Peyer's patch (tissue), 4 donors: Measurements from ENCODE around the gene SGIP1. TPM values are rescaled to one million over a fixed set of nuclear protein-coding genes. Genes with fewer than 3 reads are reported as not detected.

ENCODE experiments used
- DNase-seq, 3 donors: peaks; one replicate each; pipeline ENCODE4 v3.0.0-alpha.2; 2017 to 2019
- H3K27ac ChIP-seq, 4 donors: fragments of 200-600 bp; sonication (generic); one replicate each; pipeline ENCODE4 v1.5.1; 2016 to 2019
- H3K27me3 ChIP-seq, 2 donors: fragments of 200-600 bp; sonication (generic); one replicate each; pipeline ENCODE4 v1.5.1; 2019
- H3K36me3 ChIP-seq, 3 donors: fragments of 200-600 bp; sonication (generic); one replicate each; pipeline ENCODE4 v1.5.1; 2016 to 2019
- H3K4me1 ChIP-seq, 4 donors: fragments of 200-600 bp; sonication (generic); one replicate each; pipeline ENCODE4 v1.5.1; 2016 to 2019
- H3K4me3 ChIP-seq, 4 donors: fragments of 200-600 bp; sonication (generic); 1 replicate in 3 of 4; 2 replicates in 1 of 4; pipeline ENCODE4 v1.5.1; 2016 to 2019; ENCODE audit warnings: mild to moderate bottlenecking in 1 of 4
- H3K9me3 ChIP-seq, 4 donors: fragments of 200-600 bp; sonication (generic); one replicate each; pipeline ENCODE4 v1.5.1; 2016 to 2019; ENCODE audit warnings: mild to moderate bottlenecking in 1 of 4
- POLR2A ChIP-seq, 2 donors: fragments of 450-650 bp; IDR thresholded peaks; one replicate each; pipeline ENCODE4 v1.5.1; 2017; ENCODE audit warnings: antibody characterized with exemption in 2 of 2, mild to moderate bottlenecking in 2 of 2, moderate library complexity in 2 of 2
- total RNA-seq, 4 donors: library from RNA; depleted of rRNA; stranded (reverse); fragments of >200 nt; gene quantifications; one replicate each; pipeline ENCODE4 v1.1.0, GENCODE V29; 2016
- TF ChIP-seq, protein P1 (sequence below), 6 experiments: fragments of 450-650 bp in 4 of 6; fragments of 200-600 bp in 2 of 6; sonication (generic) in 1 of 6; IDR thresholded peaks; one replicate each; pipeline ENCODE4 v1.5.1; 2017 to 2019; ENCODE audit warnings: antibody characterized with exemption in 6 of 6, mild to moderate bottlenecking in 3 of 6, moderate library complexity in 1 of 6

The SGIP1 gene
- total RNA-seq, 4 donors from 2014 or later, result 0.47 to 14.9 (median 5.8) TPM

DNA sequence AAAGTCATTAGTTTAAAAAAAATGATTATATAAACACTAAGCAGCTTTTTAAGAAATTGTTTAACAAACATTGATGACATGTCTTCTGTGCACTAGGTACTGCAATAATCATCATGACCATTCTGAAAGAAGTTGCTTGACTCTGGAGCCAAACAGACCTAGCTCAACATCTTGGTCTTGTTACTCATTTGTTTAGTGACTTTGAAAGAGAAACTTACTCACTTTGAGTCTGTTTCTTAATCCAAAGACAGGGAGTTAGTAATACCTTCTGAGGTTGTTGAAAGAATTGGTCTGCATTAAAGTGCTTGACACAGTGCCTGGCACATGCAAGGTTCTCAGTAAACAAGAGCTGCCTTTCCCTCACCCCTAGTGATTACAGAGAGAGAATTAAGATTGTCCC lies 84.4 kb downstream of the SGIP1 start:
- H3K27me3 ChIP-seq, result no peaks in the 10 kb centered on the region
- H3K9me3 ChIP-seq, result no peaks in the 10 kb centered on the region
- no peak overlapping the region for H3K27ac ChIP-seq
- no peak for DNase-seq
- no peak for TF ChIP-seq POLR2A (IDR thresholded peaks at IDR 0.05)
- TF ChIP-seq, protein P1, sequence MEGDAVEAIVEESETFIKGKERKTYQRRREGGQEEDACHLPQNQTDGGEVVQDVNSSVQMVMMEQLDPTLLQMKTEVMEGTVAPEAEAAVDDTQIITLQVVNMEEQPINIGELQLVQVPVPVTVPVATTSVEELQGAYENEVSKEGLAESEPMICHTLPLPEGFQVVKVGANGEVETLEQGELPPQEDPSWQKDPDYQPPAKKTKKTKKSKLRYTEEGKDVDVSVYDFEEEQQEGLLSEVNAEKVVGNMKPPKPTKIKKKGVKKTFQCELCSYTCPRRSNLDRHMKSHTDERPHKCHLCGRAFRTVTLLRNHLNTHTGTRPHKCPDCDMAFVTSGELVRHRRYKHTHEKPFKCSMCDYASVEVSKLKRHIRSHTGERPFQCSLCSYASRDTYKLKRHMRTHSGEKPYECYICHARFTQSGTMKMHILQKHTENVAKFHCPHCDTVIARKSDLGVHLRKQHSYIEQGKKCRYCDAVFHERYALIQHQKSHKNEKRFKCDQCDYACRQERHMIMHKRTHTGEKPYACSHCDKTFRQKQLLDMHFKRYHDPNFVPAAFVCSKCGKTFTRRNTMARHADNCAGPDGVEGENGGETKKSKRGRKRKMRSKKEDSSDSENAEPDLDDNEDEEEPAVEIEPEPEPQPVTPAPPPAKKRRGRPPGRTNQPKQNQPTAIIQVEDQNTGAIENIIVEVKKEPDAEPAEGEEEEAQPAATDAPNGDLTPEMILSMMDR (IDR thresholded peaks at IDR 0.05), result no peak
- H3K36me3 ChIP-seq, result no peaks in the 10 kb centered on the region
- no peak overlapping the region for H3K4me3 ChIP-seq
- H3K4me1 ChIP-seq, result no peaks in the 10 kb centered on the region

DNA sequence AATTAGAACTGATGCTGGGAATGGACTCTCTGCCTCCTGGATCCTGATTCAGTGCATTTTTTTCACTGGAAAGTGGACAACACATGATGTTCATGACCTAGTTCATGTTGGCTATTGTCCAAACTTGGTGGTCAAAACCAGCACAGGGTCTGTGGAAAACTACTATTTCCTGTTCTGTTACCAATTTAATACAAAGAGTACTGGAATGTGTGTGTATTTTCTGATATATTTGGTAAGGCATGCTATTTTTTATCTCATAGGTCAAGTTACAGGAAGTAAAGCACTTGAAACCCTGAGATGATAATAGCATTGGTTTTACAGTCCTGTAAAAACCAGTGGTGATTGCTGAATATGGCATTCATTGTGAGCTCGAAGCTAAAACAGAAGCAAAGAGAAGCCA lies 89.9 kb downstream of the SGIP1 start:
- H3K27ac ChIP-seq, result no peak overlapping the region
- H3K4me1 ChIP-seq, result no peaks in the 10 kb centered on the region
- TF ChIP-seq, protein P1 (IDR thresholded peaks at IDR 0.05), result no peak
- TF ChIP-seq POLR2A (IDR thresholded peaks at IDR 0.05), result no peak
- no peaks in the 10 kb centered on the region for H3K27me3 ChIP-seq
- DNase-seq, result no peak
- no peak overlapping the region for H3K4me3 ChIP-seq
- no peaks in the 10 kb centered on the region for H3K36me3 ChIP-seq
- no peaks in the 10 kb centered on the region for H3K9me3 ChIP-seq

DNA sequence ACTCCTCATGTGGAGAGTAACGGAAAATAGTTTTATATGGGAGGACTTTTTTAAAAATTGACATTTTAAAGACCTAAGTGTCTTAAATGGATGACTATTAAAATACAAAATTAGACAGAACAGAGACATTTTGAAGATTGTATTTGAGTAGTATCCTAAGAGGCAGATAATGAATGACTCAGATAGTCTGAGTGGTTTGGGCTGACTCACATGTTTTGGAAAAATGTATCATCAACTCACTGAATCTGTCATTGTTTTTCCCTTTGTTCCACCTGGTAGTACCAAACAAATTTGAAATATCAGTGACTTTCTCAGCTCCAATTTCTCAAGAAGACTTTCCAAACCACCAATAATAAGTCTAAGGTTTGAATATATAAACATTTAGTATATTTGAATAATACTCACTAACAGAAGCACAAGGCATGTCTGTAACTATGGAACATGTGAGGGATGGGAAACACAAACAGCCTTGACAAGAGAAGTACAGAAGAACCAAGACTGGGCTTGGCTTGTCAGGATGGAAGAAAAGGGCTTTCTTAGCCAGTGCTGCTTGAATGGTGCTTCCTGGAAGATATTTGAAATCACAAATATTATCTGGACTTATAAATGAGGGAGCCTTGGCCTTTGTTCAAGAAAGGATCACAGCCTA lies 90.6 kb downstream of the SGIP1 start:
- no peaks in the 10 kb centered on the region for H3K36me3 ChIP-seq
- no peak overlapping the region for H3K27ac ChIP-seq
- no peaks in the 10 kb centered on the region for H3K9me3 ChIP-seq
- no peaks in the 10 kb centered on the region for H3K27me3 ChIP-seq
- DNase-seq, result no peak
- no peak overlapping the region for H3K4me3 ChIP-seq
- no peak for TF ChIP-seq POLR2A (IDR thresholded peaks at IDR 0.05)
- TF ChIP-seq, protein P1 (IDR thresholded peaks at IDR 0.05), result no peak
- no peaks in the 10 kb centered on the region for H3K4me1 ChIP-seq

DNA sequence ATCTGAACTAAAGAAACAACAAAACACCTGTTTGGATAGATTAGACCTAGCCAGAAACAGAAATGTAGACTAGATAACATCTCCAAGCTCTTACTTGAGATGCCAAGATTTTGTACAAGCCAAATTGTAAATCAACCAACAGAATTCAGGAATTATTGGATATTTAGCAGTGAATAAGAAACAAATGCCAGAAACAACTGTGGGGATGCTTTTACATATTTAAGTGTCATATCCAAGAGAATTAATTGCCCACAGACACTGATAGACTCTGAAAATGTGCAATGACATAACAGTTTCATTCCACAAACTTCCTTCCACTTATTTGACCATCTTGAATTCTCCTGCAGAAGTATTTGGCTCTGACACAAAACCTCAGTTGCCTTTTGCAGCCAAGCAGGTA lies 92.3 kb downstream of the SGIP1 start:
- TF ChIP-seq, protein P1 (IDR thresholded peaks at IDR 0.05), result no peak
- no peak overlapping the region for H3K4me3 ChIP-seq

DNA sequence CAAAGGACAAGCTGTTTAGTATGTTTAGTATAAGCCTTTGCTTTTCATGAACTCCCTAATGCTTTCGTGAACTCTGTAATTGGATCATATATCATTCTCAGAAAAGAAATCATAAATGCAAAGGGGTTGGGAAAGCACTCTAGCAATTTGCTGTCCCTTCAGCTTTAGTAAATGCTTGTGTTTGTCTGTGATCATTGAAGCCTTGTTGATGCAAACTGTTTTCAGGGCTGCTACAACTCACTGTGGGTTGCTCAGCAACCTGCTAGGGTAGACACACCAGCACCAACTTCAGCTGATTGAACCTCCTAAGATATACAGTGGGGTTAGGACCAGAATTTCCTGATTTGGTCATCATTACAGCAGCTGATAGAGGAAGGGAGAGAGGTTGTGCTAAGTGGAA lies 95.0 kb downstream of the SGIP1 start:
- Histone ChIP-seq H3K27me3 (no peaks in the 10 kb centered on the region), H3K36me3 (no peaks in the 10 kb centered on the region)
- TF ChIP-seq, protein P1 (IDR thresholded peaks at IDR 0.05), result no peak
- no peak for TF ChIP-seq POLR2A (IDR thresholded peaks at IDR 0.05)

More for the DNA sequence above, 92.3 kb downstream of the SGIP1 start:
- no peak for DNase-seq
- H3K36me3 ChIP-seq, result no peaks in the 10 kb centered on the region
- no peaks in the 10 kb centered on the region for H3K4me1 ChIP-seq
- H3K27ac ChIP-seq, result no peak overlapping the region
- no peaks in the 10 kb centered on the region for H3K9me3 ChIP-seq
- no peaks in the 10 kb centered on the region for H3K27me3 ChIP-seq

DNA sequence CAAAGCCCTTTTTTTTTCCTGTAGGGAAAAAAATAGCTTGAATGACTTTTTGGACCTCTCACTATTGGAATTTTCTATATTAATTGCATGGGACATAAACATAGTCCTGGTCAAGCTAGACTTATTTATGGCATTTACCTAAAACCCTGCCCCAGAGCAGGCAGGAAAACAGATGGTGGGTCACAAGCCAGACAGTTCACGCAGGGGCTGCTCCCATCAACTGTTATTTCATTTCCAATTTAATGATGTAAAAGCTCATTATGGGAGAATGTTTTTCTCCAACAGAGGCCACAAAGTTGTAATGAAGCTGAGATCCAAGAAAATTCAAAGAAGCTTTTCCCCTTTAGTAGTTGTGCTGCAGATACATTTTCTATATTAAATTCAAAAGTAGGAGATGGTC lies 99.2 kb downstream of the SGIP1 start:
- H3K27ac ChIP-seq, result no peak overlapping the region
- no peaks in the 10 kb centered on the region for H3K27me3 ChIP-seq
- no peaks in the 10 kb centered on the region for H3K36me3 ChIP-seq
- no peaks in the 10 kb centered on the region for H3K9me3 ChIP-seq
- no peak overlapping the region for H3K4me3 ChIP-seq
- no peaks in the 10 kb centered on the region for H3K4me1 ChIP-seq
- no peak for DNase-seq
- TF ChIP-seq, protein P1 (IDR thresholded peaks at IDR 0.05), result no peak
- no peak for TF ChIP-seq POLR2A (IDR thresholded peaks at IDR 0.05)

More for the DNA sequence above, 95.0 kb downstream of the SGIP1 start:
- H3K4me3 ChIP-seq, result no peak overlapping the region
- no peaks in the 10 kb centered on the region for H3K9me3 ChIP-seq
- no peak for DNase-seq
- H3K4me1 ChIP-seq, result no peaks in the 10 kb centered on the region
- H3K27ac ChIP-seq, result no peak overlapping the region
